ENCODE results near the gene USP2. TPM values are rescaled to one million over a fixed set of nuclear protein-coding genes. Genes with fewer than 3 reads are reported as not detected.
"Not testable (repeated sequence)": the region's sequence is repeated elsewhere in the genome, so short reads cannot be mapped to it uniquely, and the experiment has no call there.

USP2 gene
- total RNA-seq, 2 experiments from 2014 or later, result 10.6 to 24.5 TPM

DNA sequence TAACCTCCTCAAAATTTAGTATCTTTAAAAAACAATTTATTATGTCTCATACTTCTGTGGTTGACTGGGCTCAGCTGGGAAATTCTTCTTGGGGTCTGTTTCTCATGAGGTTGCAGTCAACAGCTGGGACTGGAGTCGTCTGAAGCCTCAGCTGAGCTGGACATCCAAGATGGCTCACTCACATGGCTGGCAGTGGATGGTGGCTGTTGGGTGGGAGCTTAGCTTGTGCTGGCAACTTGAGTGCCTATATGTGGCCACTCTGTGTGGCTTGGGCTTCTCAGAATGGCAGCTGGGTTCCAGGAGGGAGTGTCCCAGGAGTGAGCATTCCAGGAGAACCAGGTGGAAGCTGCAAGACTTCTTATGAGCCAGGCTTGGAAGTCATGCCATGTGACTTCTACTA lies 28.2 kb upstream of the USP2 start:
- no peaks in the 10 kb centered on the region for H4K20me1 ChIP-seq (ENCODE audit: insufficient read depth, low read length)
- H3K27ac ChIP-seq (ENCODE audit: low read depth, low read length, poor library complexity, severe bottlenecking), result no peak overlapping the region
- POLR2A ChIA-PET, result no interaction called here
- CTCF ChIA-PET (ENCODE audit: unreplicated experiment), result no interaction called here
- H3K4me3 ChIP-seq (ENCODE audit: low read depth, low read length, poor library complexity, severe bottlenecking), result no peak overlapping the region
- intact Hi-C loops (cut with micrococcal nuclease; ENCODE audit: unreplicated experiment), result no loop called here
- no TSS peak for BruUV-seq (replicated peaks)
- peaks cover 4% of the 10 kb centered on the region for H3K4me1 ChIP-seq (ENCODE audit: insufficient read depth, low read length, poor library complexity, severe bottlenecking)
- H3K4me2 ChIP-seq (ENCODE audit: low read length), result no peak overlapping the region
- H3K9me3 ChIP-seq (ENCODE audit: low read length), result no peaks in the 10 kb centered on the region
- no peak overlapping the region for H2AFZ ChIP-seq (ENCODE audit: low read length)
- H3K9me2 ChIP-seq (ENCODE audit: insufficient read depth, low read length), result no peaks in the 10 kb centered on the region
- no peak for TF ChIP-seq EZH2phosphoT487 (IDR thresholded peaks at IDR 0.05; ENCODE audit: borderline replicate concordance, low read depth, low read length)
- TF ChIP-seq, protein P1, sequence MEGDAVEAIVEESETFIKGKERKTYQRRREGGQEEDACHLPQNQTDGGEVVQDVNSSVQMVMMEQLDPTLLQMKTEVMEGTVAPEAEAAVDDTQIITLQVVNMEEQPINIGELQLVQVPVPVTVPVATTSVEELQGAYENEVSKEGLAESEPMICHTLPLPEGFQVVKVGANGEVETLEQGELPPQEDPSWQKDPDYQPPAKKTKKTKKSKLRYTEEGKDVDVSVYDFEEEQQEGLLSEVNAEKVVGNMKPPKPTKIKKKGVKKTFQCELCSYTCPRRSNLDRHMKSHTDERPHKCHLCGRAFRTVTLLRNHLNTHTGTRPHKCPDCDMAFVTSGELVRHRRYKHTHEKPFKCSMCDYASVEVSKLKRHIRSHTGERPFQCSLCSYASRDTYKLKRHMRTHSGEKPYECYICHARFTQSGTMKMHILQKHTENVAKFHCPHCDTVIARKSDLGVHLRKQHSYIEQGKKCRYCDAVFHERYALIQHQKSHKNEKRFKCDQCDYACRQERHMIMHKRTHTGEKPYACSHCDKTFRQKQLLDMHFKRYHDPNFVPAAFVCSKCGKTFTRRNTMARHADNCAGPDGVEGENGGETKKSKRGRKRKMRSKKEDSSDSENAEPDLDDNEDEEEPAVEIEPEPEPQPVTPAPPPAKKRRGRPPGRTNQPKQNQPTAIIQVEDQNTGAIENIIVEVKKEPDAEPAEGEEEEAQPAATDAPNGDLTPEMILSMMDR (conservative IDR thresholded peaks at IDR 0.05; ENCODE audit: low read length), result no peak
- no peaks in the 10 kb centered on the region for H3K79me2 ChIP-seq (ENCODE audit: insufficient read depth, low read depth, low read length)
- DNase-seq (ENCODE audit: low spot score), result no peak
- H3K36me3 ChIP-seq (ENCODE audit: insufficient read depth, low read length), result peaks cover 5% of the 10 kb centered on the region; the same call in 1 of the 2 replicates

DNA sequence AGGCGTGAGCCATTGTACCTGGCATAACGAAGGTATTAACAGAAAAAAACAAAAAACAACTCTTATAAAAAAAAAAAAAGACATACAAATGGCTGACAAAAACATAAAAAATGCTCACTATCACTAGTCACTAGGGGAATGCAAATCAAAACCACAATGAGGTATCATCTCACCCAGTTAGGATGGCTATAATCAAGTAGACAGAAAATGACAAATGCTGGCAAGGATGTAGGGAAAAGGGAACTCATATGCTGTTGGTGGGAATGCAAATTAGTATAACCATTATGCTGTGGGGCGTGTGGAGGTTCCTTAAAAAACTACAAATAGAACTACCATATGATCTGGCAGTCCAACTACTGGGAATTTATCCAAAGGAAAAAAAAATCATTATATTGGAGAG lies 24.5 kb upstream of the USP2 start:
- POLR2A ChIA-PET, result no interaction called here
- TF ChIP-seq, protein P1 (conservative IDR thresholded peaks at IDR 0.05; ENCODE audit: low read length), result no peak
- no peak for TF ChIP-seq EZH2phosphoT487 (IDR thresholded peaks at IDR 0.05; ENCODE audit: borderline replicate concordance, low read depth, low read length)
- CTCF ChIA-PET (ENCODE audit: unreplicated experiment), result no interaction called here
- H3K4me1 ChIP-seq (ENCODE audit: insufficient read depth, low read length, poor library complexity, severe bottlenecking), result peaks cover 4% of the 10 kb centered on the region
- no peaks in the 10 kb centered on the region for H3K79me2 ChIP-seq (ENCODE audit: insufficient read depth, low read depth, low read length)
- no TSS peak for BruUV-seq (replicated peaks)
- H3K4me2 ChIP-seq (ENCODE audit: low read length), result no peak overlapping the region
- intact Hi-C loops (cut with micrococcal nuclease; ENCODE audit: unreplicated experiment), result no loop called here
- H2AFZ ChIP-seq (ENCODE audit: low read length), result no peak overlapping the region
- H4K20me1 ChIP-seq (ENCODE audit: insufficient read depth, low read length), result no peaks in the 10 kb centered on the region
- H3K4me3 ChIP-seq (ENCODE audit: low read depth, low read length, poor library complexity, severe bottlenecking), result no peak overlapping the region
- H3K9me2 ChIP-seq (ENCODE audit: insufficient read depth, low read length), result no peaks in the 10 kb centered on the region
- no peaks in the 10 kb centered on the region for H3K9me3 ChIP-seq (ENCODE audit: low read length)
- H3K36me3 ChIP-seq (ENCODE audit: insufficient read depth, low read length), result no peaks in the 10 kb centered on the region
- DNase-seq (ENCODE audit: low spot score), result no peak
- no peak overlapping the region for H3K27ac ChIP-seq (ENCODE audit: low read depth, low read length, poor library complexity, severe bottlenecking)

DNA sequence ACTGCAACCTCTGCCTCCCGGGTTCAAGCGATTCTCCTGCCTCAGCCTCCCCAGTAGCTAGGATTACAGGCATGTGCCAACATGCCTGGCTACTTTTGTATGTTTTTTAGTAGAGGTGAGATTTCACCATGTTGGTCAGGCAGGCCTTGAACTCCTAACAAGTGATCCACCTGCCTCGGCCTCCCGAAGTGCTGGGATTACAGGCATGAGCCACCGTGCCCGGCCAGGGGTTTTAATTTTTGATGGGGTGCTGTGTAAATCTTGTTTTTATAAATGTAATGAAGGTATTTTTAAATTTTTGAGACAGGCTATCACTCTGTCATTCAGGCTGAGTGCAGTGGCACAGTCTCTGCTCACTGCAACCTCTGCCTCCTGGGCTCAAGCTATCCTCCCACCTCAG lies 24.0 kb upstream of the USP2 start:
- H4K20me1 ChIP-seq (ENCODE audit: insufficient read depth, low read length); BruUV-seq (replicated peaks); H2AFZ ChIP-seq (ENCODE audit: low read length); H3K4me3 ChIP-seq (ENCODE audit: low read depth, low read length, poor library complexity, severe bottlenecking); DNase-seq (ENCODE audit: low spot score); H3K36me3 ChIP-seq (ENCODE audit: insufficient read depth, low read length); H3K4me2 ChIP-seq (ENCODE audit: low read length); H3K4me1 ChIP-seq (ENCODE audit: insufficient read depth, low read length, poor library complexity, severe bottlenecking); intact Hi-C loops (cut with micrococcal nuclease; ENCODE audit: unreplicated experiment); CTCF ChIA-PET (ENCODE audit: unreplicated experiment); POLR2A ChIA-PET; H3K9me2 ChIP-seq (ENCODE audit: insufficient read depth, low read length); H3K9me3 ChIP-seq (ENCODE audit: low read length); H3K27ac ChIP-seq (ENCODE audit: low read depth, low read length, poor library complexity, severe bottlenecking); H3K79me2 ChIP-seq (ENCODE audit: insufficient read depth, low read depth, low read length): not testable (repeated sequence)

Data from OCI-LY7 (cell line).